Activated effector memory CD4-positive, alpha-beta T cell treated with anti-CD3 and anti-CD28 coated beads, Interleukin-2, amount 50 U/mL, for 16 hours (primary cell): ENCODE measurements around the gene TCF23.
"Not testable (repeated sequence)": the region's sequence is repeated elsewhere in the genome, so short reads cannot be mapped to it uniquely, and the experiment has no call there.

Experiments used
- DNase-seq: peaks from one replicate; pipeline ENCODE4 v3.0.0-alpha.2; 2020

The TCF23 gene

DNA sequence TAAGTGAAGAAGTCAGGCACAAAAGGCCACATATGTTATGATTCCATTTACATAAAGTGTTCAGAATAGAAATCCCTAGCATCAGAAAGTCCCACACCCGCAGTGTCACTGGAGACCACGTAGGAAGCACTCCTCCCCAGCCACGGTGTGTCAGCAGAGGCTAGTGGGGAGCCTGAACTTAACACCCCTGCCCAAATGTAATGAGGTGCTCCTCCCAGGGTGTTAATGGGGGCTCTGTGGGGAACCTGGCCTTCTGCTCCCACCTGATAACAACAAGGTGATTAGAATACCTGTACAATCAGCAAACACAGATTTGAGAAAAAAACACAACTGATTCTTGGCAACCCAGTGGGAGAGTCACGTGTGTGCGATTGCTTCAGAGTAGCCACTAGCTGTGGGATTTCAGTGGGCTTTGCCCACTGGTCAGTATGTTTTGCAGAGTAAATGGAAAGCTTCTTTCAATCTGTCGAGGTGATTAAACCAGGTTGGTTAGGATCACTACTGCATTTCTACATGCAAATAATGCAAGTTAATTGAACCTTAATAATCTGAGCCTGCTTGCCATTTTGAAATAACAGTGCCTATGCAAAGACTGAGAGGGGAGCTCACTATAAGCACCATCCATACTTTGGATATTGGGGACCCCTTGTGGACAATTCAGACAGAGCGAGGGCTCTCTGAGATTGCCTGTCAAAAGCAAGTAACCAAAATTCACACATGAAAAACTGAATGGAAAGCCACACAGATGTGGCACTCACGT is 42.4 kb downstream of the TCF23 start:
- no peak for DNase-seq

DNA sequence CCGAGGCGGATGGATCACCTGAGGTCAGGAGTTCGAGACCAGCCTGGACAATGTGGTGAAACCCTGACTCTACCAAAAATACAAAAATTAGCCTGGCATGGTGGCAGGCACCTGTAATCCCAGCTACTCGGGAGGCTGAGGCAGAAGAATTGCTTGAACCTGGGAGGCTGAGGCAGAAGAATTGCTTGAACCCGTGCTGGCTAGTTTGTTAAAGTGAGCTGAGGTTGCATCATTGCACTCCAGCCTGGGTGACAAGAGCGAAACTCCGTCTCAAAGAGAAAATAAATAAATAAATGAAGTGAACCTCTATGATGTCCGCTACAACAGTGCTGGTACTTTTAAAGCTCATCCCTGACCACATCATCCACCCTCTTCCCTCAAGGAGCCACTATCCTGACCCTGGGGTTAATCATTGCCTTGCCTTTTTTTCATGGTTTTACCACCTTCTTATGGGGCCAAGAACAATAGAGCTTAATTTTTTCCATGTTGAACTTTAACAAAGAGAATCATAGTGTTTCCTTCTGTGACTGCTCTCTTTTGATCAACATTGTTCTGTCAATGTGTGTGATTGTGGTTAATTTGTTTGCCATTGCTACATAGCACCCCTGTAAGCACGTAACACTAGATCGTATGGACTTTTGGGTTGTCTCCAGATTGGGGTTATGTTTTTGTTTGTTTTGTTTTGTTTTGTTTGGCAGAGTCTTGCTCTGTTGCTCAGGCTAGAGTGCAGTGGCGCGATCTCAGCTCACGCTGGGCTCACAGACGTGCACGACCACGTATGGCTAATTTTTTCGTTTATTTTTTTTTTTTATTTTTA is 45.9 kb downstream of the TCF23 start:
- no peak for DNase-seq

DNA sequence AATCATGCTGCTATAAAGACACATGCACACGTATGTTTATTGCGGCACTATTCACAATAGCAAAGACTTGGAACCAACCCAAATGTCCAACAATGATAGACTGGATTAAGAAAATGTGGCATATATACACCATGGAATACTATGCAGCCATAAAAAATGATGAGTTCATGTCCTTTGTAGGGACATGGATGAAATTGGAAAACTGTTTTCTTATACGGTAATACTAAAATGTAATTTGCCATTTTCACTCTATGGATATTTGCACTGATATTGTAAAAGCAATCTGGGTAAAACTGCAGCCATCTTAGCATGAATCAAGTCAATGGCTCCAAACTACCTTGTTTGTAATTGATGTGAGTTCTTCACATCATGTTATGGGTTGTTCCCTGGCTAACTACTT is 47.0 kb downstream of the TCF23 start:
- not testable (repeated sequence) for DNase-seq

DNA sequence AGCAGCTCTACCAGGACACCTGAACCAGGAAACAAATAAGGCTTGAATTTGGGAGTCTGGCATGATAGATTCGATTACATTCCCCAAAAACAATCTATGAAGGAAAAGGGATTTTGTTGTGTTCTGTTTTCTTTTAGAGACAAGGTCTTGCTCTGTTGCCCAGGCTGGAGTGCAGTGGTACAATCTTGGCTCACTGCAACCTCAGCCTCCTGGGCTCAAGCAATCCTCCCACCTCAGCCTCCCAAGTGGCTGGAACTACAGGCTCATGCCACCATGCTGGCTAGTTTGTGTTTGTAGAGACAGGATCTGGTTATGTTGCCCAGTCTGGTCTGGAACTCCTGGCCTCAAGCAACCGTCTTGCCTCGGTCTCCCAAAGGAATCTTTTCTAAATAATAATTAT is 49.3 kb downstream of the TCF23 start:
- not testable (repeated sequence) for DNase-seq

DNA sequence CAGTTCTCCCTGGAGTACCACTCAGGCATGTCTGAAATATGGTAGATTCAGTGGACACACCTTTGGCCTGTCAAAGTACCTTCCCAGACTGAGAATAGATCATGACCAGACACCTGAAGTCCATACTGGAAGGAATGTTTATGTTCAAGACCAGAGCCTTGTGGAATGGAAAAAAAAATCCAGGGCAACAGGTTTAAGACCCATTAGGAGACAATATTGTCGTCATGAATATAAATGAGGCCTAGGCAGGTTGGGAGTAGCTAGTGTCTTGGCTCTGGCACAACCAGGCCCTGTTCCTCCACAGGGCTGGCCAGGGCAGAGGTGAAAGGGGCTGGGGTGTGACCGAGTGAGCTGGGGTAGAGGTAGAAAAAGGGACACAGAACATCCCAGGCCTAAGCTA is 49.8 kb downstream of the TCF23 start:
- DNase-seq: no peak

DNA sequence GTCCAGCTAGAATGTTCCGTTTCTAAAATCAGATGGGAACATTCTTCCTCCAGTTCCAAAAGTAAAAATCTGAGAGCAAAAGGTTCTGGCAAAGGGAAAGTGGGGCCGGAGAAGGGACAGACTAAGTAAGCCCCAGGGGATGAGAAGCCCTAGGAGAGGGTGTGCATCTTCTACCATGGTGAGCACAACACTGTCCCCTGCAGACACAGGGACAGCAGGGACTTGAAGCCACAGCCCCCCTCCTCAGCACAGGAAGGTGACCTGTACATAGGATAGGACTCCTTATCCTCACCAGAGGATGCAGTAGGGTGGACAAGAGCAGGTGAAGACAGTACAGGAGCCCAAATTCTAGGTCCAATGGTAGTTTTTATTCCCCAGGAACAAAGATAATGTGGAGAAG is 50.4 kb downstream of the TCF23 start:
- no peak for DNase-seq

DNA sequence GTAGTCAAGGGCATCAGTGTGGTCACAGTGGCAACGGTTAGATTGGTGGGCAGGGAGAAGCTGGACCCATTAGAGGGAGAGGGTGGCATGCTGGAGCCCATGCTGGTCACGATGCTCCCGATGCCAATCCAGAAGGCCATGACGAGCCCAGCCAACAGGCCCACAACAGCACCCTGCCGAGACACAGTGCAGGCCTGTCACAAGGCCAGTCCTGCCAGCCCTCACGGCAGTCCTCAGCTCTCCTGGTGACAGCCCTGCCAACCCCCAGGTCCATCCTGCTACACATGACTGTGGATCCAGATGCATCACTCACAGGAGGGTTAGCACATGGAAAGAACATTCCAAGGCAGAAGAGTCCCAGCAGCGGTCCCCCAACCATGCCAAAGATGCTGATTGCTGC is 52.9 kb downstream of the TCF23 start:
- DNase-seq: no peak

DNA sequence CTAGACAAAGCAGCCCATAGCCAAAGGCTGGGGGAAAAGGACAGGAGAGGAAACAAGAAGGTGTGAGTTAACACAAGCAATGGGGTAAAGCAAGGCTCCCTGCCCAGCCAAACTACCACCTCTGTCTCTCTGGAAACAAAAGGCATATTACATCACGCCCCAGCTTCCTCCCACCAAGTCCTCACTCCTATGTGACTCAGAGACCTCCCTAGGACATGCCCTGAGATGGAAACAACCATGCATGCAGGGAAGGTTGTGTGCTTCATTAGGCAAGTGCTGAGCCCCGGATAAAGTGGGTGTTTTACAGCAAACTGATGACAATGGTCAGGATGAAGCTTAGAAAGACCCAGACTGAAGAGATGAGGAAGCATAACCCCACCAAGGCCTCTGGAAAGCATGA is 54.0 kb downstream of the TCF23 start:
- DNase-seq: no peak

DNA sequence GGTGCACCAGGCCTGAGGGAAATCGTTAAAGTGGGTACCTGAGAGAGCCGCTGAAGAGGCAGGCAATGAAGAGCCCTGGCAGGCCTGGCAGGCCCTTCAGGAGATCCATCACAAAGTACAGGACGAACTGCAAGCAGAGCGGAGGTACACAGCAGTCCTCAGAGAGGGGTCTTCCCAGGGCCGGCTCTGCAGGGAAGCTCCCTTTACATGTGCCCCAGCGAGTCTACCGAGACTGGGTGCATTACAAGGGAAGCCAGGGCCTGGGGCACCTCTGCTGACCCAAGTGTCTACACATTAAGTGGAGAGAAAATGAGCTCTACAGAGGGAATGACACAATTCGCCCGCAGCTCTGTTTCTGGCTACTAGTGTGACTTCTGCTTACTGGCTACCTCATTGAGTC is 54.9 kb downstream of the TCF23 start:
- DNase-seq: no peak

DNA sequence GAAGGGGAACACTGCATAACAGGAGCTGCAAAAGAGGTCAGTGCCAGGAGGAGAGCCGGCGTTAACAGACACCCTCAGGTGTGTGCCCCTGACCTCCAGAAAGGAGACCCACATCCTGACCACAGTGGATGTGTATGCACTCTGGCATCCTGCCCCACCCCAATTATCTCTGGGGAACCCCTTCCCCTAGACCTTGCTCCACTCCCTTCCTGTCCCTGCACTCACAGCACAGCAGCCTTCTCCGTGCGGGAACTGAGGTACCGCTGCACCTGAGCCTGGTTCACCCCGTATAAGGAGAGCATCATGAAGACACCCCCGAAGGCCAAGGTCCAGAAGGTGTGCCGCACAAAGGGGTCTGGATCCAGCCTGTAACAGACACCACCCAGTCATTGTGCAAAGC is 55.8 kb downstream of the TCF23 start:
- no peak for DNase-seq

DNA sequence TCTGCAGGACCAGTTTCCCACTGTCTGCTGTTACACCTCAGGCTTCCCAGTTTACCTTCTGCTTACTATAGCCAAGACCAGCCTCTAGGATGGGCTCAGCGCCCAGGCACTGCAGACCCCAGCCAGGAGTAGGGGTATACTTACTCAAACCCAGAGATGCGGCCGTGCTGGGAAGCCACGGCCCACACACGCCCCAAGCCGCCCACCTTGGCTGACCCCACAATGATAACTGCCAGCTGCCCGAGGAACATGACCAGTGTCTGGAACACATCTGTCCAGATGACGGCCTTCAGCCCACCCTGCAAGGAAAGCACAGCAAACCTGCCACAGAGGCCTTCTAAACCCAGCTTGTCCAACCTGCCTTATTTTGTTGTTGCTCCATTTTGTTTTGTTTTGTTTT is 56.4 kb downstream of the TCF23 start:
- no peak for DNase-seq

DNA sequence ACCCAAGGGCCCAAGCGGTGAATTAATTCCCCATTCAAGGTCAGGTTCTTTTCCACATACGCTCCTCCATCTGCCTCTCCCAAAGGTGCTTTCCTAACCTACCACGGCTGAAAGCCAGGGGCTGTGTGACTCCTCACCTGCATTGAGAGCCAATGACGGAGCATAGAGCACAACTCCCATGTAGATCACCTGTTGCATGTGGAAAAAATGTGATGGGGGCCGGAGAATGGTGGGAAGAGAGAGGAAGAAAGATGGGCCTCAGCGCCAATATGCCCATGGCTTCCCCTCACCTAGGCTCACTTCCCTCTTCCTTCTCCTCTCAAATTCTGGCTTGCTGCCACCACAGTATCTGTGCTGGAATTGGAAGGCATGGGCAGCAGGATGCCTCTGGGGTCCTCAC is 57.5 kb downstream of the TCF23 start:
- no peak for DNase-seq
